Activated CD4-positive, alpha-beta T cell treated with anti-CD3 and anti-CD28 coated beads, Interleukin-2, amount 10 ng/mL, durations not matched to agents 7 days and 5 days (primary cell): ENCODE results near the gene MCM3AP. TPM values are rescaled to one million over a fixed set of nuclear protein-coding genes. Genes with fewer than 3 reads are reported as not detected.
A peak's percentile ranks its signal among the peaks of the same experiment; 100 is the strongest.
"Not testable (repeated sequence)": the region's sequence is repeated elsewhere in the genome, so short reads cannot be mapped to it uniquely, and the experiment has no call there.

Source experiments
- CTCF ChIA-PET: fragments of 350-600 bp; sonication (Branson Sonifier 250); formaldehyde crosslinking; loops from one replicate; lab custom pipeline; 2021; ENCODE audit warnings: antibody characterized with exemption; lab: Charles Lee
- POLR2A ChIA-PET: fragments of 350-600 bp; sonication (Branson Sonifier 250); formaldehyde crosslinking; loops from one replicate; lab custom pipeline; 2021; ENCODE audit warnings: antibody characterized with exemption; lab: Charles Lee
- DNase-seq: peaks from one replicate; pipeline ENCODE4 v3.0.0-alpha.2; 2020
- H3K27ac Mint-ChIP-seq: one replicate; pipeline ENCODE4 v1.8.0; 2021; ENCODE audit warnings: mild to moderate bottlenecking, moderate library complexity, mixed read lengths
- H3K27me3 Mint-ChIP-seq: one replicate; pipeline ENCODE4 v1.8.0; 2021; ENCODE audit warnings: mixed read lengths
- H3K36me3 Mint-ChIP-seq: one replicate; pipeline ENCODE4 v1.8.0; 2021; ENCODE audit warnings: low read depth, mixed read lengths
- H3K4me1 Mint-ChIP-seq: one replicate; pipeline ENCODE4 v1.8.0; 2021; ENCODE audit warnings: mixed read lengths
- H3K4me3 Mint-ChIP-seq: one replicate; pipeline ENCODE4 v1.8.0; 2021; ENCODE audit warnings: mild to moderate bottlenecking, moderate library complexity, mixed read lengths
- H3K9me3 Mint-ChIP-seq: one replicate; pipeline ENCODE4 v1.8.0; 2021; ENCODE audit warnings: mixed read lengths
- total RNA-seq, 2 experiments: library from RNA; stranded (reverse); gene quantifications; one replicate each; pipeline ENCODE4 v1.2.3, GENCODE V29; 2021

MCM3AP gene
- total RNA-seq, 2 experiments from 2014 or later: 94.5 to 118 TPM

DNA sequence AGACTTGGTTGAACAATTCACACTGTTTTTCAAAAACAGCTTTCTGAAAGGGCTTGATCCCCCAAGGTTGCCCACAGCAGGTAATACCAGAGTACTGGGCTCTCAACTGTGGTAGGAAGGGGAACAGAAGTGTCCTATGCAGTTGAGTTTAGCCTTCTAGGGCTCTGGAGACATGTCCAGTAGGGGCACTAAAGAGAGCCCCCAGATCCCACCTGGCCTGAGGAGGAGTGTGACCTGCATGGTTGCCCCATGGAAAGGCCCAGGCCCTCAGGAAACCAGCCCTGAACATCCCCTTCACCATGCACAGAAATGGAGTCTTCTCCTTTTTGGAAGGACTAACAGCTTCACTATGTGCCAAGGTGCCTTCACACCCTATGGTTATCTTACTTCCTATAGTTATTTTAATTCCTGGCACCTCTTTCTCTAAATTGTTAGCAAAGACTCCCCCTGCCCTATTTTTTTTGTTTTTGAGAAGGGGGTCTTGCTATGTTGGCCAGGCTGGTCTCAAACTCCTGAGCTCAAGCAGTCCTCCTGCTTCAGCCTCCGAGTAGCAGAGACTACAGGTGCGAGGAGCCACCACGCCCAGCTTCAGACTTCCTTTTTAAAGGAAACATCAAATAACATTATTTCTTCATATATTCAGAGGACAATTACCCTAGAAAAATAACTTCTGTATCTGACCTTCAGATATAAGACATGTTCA lies 40.0 kb downstream of the MCM3AP start:
- Mint-ChIP-seq H3K27me3 (no peaks in the 10 kb centered on the region), H3K4me1 (peaks cover 6% of the 10 kb centered on the region), H3K4me3 (no peak overlapping the region), H3K36me3 (peaks cover 45% of the 10 kb centered on the region), H3K9me3 (no peaks in the 10 kb centered on the region), H3K27ac (no peak overlapping the region)
- POLR2A ChIA-PET: no interaction called here
- no peak for DNase-seq
- CTCF ChIA-PET: interaction anchor here (0.7 to 1.4 kb wide), 2 partner anchors 10 to 12 kb away, joined by 3 read pairs; no protein-coding TSS in a partner anchor

DNA sequence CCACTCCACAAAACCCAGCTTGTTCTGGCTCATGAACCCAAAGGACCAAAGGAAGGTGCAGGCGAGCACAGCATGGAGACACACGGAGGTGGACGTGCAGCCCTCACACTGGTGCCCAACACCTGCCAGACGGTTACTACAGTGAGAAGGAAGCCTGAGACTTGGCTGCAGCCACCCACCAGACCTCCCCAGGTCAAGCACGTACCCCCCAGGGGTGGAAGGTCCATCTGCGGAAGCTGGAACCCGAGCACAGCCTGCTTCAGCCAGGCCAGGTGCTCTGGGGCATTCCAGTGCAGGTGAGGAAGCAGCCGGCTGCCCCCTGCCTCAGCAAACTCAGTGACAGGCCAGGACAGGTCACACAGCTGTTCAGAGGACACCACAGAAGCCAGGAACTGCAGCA lies 40.8 kb downstream of the MCM3AP start:
- H3K27ac Mint-ChIP-seq: no peak overlapping the region
- DNase-seq: no peak
- ChIA-PET CTCF (interaction anchor here (1.3 to 1.7 kb wide), 2 partner anchors 9 to 17 kb away, joined by 3 to 7 read pairs; partner anchors contain the start of gene LSS), POLR2A (interaction anchor here (1.2 kb wide), 1 partner anchor 9 kb away, joined by 3 read pairs; no protein-coding TSS in a partner anchor)
- no peak overlapping the region for H3K4me3 Mint-ChIP-seq
- no peaks in the 10 kb centered on the region for H3K9me3 Mint-ChIP-seq
- H3K36me3 Mint-ChIP-seq: peaks cover 44% of the 10 kb centered on the region
- no peaks in the 10 kb centered on the region for H3K4me1 Mint-ChIP-seq
- no peaks in the 10 kb centered on the region for H3K27me3 Mint-ChIP-seq

DNA sequence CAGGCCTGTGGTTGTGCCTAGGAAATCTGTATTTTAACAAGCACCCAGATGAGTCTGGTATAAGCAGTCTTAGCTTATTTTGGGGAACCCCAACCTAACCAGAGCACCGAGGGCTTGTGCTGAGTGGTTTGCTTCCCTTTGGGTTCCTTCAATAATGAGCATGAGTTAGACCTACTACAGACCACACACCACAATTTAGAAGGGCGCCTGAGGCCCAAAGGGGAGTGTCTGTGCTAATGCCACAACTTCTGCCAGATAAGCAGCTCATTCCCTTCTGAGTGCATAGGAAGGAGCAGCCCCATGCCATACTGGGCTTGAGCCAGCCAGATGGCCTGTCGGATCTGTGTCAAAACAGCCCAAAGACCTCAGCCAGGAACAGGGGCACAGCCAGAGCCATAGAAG lies 41.5 kb downstream of the MCM3AP start:
- DNase-seq: no peak
- POLR2A ChIA-PET: interaction anchor here (1.2 kb wide), 1 partner anchor 10 kb away, joined by 3 read pairs; no protein-coding TSS in a partner anchor
- Mint-ChIP-seq H3K9me3 (no peaks in the 10 kb centered on the region), H3K4me3 (no peak overlapping the region), H3K36me3 (peaks cover 47% of the 10 kb centered on the region), H3K4me1 (no peaks in the 10 kb centered on the region), H3K27ac (no peak overlapping the region), H3K27me3 (no peaks in the 10 kb centered on the region)
- CTCF ChIA-PET: interaction anchor here (0.5 to 1.7 kb wide), 4 partner anchors 9 to 233 kb away, joined by 3 to 7 read pairs (median 4); partner anchors contain the start of gene LSS

DNA sequence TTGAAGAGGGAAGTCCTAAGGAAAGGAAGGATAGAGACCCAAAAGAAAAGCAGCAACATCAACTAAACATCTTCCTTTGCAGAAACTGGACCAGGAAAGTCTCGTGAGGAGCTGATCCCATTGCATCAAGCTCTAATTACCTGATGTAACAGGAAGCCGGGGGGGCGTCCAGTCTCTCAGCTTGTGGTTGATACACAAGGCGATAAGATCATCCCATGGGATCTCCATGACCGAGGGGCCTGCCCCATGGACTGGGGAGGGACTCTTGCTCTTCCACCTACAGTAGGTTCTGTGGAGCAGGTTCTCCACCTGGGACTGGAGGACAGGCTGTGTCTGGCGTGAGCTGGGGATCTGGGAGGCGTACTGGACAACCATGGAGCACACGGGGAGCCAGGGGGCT lies 42.1 kb downstream of the MCM3AP start:
- Mint-ChIP-seq H3K4me1 (no peaks in the 10 kb centered on the region), H3K27me3 (no peaks in the 10 kb centered on the region), H3K4me3 (no peak overlapping the region), H3K36me3 (peaks cover 45% of the 10 kb centered on the region), H3K9me3 (no peaks in the 10 kb centered on the region), H3K27ac (peak overlapping the region; percentile 20)
- DNase-seq: no peak
- ChIA-PET POLR2A (no interaction called here), CTCF (interaction anchor here (1.2 to 1.7 kb wide), 3 partner anchors 10 to 16 kb away, joined by 3 to 7 read pairs (median 4); partner anchors contain the start of gene LSS)

DNA sequence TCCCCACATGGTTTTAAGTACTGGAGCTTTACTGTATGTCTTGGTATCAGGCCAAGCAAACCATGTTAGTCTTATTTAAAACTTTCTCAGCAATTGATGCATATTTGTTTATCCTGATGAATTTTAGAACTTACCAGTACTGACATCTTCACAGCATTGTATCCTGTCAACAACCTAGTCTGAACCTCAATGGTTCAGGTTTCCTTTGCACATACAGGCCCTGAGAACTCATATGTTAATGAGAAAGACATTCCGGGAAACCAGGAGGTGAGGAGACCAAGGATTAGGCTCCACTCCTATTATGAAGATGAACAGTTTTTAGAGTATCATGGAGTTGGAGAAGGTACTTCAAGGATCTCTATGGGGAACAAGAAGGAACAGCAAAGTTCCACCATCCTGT lies 43.8 kb downstream of the MCM3AP start:
- DNase-seq, H3K4me1 Mint-ChIP-seq, H3K9me3 Mint-ChIP-seq, H3K27me3 Mint-ChIP-seq, H3K27ac Mint-ChIP-seq, H3K4me3 Mint-ChIP-seq: not testable (repeated sequence)
- ChIA-PET CTCF (interaction anchor here (1.9 kb wide), 1 partner anchor 11 kb away, joined by 5 read pairs; no protein-coding TSS in a partner anchor), POLR2A (interaction anchor here (0.6 kb wide), 1 partner anchor 98 kb away, joined by 7 read pairs; no protein-coding TSS in a partner anchor)
- peaks cover 45% of the 10 kb centered on the region for H3K36me3 Mint-ChIP-seq

DNA sequence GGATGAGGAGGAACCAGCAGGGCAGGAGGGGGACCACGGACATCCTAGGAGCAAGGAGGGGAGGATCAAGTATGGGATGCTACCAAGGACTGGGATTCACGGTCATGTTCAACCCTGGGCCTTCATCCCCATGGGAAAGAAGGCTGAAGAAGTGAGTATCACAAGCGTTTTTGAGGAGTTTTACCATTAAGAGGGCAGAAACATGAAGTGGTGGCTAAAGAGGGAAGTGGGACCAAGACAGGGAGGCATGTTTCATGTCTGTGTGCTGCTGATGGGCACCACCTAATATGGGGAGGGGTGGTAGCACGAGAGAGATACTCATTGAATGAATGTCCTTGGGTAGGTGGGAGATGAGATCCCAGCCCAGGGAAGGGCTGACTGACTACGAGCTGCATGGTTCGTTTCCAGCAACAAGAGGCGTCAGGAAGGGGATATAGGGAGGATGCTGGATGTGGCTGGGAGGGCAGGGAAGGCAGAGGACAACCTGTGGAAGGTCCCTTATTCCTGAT lies 45.5 kb downstream of the MCM3AP start:
- Mint-ChIP-seq H3K4me1 (no peaks in the 10 kb centered on the region), H3K9me3 (no peaks in the 10 kb centered on the region), H3K27ac (no peak overlapping the region), H3K4me3 (no peak overlapping the region), H3K36me3 (peaks cover 42% of the 10 kb centered on the region), H3K27me3 (no peaks in the 10 kb centered on the region)
- ChIA-PET CTCF (interaction anchor here (1.9 kb wide), 1 partner anchor 9 kb away, joined by 5 read pairs; no protein-coding TSS in a partner anchor), POLR2A (no interaction called here)
- DNase-seq: no peak

DNA sequence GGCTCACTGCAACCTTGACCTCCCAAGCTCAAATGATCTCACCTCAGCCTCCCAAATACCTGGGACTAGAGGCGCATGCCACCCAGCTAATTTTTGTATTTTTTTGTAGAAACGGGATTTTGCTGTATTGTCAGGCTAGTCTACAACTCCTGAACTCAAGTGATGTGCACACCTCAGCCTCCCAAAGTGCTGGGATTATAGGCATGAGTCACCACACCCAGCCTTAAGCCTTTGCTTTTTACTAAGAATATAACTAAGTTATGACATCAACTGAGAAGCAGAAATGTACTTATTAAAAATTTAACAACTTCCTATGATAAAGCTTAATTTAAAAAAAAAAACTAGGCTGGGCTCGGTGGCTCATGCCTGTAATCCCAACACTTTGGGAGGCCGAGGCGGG lies 47.9 kb downstream of the MCM3AP start:
- POLR2A ChIA-PET: no interaction called here
- Mint-ChIP-seq H3K36me3 (peaks cover 55% of the 10 kb centered on the region), H3K9me3 (no peaks in the 10 kb centered on the region), H3K4me3 (no peak overlapping the region), H3K27me3 (no peaks in the 10 kb centered on the region), H3K27ac (no peak overlapping the region), H3K4me1 (peaks cover 12% of the 10 kb centered on the region)
- no peak for DNase-seq
- CTCF ChIA-PET: interaction anchor here (0.9 to 1.6 kb wide), 2 partner anchors 8 to 12 kb away, joined by 4 read pairs; no protein-coding TSS in a partner anchor

DNA sequence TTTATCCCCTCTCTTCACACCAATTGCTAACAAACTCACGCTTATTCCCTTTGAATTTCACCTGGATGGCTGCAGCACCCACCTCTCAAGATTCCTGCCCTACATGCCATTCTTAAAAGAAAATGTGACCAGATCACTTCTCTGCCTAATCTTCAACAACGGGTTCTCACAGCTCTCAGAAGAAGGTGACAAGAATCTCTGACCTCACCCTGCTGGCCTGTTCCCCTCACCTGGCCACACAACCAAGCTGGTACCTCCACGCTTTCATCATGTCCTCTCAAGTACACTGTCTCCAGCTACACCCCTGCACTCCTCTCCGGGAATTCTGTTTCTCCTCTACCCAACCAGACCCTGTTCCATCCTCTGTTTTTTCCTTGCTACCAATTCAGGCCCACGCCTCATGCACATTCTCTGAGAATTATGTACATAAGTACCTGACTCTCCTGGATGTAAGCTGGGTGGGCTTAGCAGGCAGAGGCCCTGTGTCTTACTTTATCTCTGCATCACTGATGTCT lies 50.9 kb downstream of the MCM3AP start:
- ChIA-PET POLR2A (no interaction called here), CTCF (interaction anchor here (1.3 to 1.5 kb wide), 2 partner anchors 10 to 11 kb away, joined by 3 to 4 read pairs; no protein-coding TSS in a partner anchor)
- Mint-ChIP-seq H3K4me3 (no peak overlapping the region), H3K9me3 (no peaks in the 10 kb centered on the region), H3K36me3 (peaks cover 59% of the 10 kb centered on the region), H3K27me3 (no peaks in the 10 kb centered on the region), H3K27ac (no peak overlapping the region), H3K4me1 (peaks cover 33% of the 10 kb centered on the region)
- DNase-seq: no peak

DNA sequence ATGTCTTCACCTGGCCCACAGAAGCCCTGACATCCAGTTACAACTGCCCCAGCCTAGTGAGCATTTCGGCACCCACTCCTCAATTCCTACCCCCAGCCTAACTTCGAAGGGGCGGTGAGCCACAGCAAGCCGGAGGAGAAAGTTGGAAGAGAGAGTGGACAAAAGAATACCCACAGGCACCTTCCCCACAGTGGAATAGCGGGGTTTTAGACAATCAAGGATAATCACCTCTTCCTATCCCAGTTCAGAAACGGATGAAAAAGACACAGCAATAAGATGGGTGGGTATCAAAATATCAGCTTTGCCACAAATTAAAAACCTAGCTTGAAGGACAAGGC lies 55.5 kb downstream of the MCM3AP start:
- H3K4me1 Mint-ChIP-seq: peaks cover 65% of the 10 kb centered on the region
- H3K9me3 Mint-ChIP-seq: no peaks in the 10 kb centered on the region
- H3K27ac Mint-ChIP-seq: peak overlapping the region; percentile 82
- H3K36me3 Mint-ChIP-seq: peaks cover 51% of the 10 kb centered on the region
- peak overlapping the region; percentile 98 for H3K4me3 Mint-ChIP-seq
- DNase-seq: no peak
- ChIA-PET CTCF (interaction anchor here (0.7 to 3.1 kb wide), 6 partner anchors 8 to 427 kb away, joined by 3 to 9 read pairs (median 4); no protein-coding TSS in a partner anchor), POLR2A (no interaction called here)
- H3K27me3 Mint-ChIP-seq: no peaks in the 10 kb centered on the region

DNA sequence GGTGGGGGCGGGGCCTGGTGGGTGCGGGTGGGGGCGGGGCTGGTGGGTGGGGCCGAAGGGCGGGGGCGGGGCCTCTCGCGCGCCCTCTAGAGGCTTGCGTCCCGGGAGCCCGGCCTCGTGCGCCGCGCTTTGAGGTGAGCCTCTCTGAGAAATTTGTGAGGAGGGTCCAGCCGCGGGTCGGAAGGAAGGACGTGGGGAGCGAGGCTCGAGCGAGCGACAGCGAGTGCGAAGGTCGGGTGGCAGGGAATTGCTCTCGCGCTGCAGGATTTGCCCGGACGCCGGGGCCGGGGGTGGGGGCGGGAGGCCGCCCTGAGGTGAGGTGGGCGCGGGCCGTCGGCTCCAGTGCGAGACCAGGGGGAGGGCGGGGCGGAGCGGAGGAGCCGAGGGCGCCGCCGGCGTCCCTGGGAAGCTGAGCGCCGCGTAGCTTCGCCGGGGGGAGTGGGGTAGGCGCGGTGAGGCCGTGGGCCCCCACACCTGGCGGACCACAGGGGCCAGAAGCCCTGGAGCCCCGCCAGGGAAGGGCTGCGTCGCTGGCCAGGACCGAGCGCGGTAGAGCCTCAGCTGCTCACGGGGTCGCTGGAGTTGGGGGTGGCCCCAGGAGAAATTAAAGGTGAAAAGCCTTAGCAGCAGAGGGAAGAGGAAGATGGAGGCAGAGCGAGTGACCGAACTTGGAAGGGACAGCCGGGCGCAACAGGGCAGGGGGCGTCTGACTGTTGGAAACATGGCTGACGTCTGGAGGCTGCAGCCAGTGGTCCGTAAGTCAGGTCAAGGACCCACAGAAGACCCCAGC lies 56.1 kb downstream of the MCM3AP start:
- no peak for DNase-seq
- no peaks in the 10 kb centered on the region for H3K27me3 Mint-ChIP-seq
- CTCF ChIA-PET: interaction anchor here (0.7 to 1.3 kb wide), 3 partner anchors 8 to 428 kb away, joined by 3 to 4 read pairs (median 3); no protein-coding TSS in a partner anchor
- peaks cover 62% of the 10 kb centered on the region for H3K4me1 Mint-ChIP-seq
- peak overlapping the region; percentile 99 for H3K27ac Mint-ChIP-seq
- peak overlapping the region; percentile 98 for H3K4me3 Mint-ChIP-seq
- H3K36me3 Mint-ChIP-seq: peaks cover 46% of the 10 kb centered on the region
- H3K9me3 Mint-ChIP-seq: no peaks in the 10 kb centered on the region
- POLR2A ChIA-PET: no interaction called here

DNA sequence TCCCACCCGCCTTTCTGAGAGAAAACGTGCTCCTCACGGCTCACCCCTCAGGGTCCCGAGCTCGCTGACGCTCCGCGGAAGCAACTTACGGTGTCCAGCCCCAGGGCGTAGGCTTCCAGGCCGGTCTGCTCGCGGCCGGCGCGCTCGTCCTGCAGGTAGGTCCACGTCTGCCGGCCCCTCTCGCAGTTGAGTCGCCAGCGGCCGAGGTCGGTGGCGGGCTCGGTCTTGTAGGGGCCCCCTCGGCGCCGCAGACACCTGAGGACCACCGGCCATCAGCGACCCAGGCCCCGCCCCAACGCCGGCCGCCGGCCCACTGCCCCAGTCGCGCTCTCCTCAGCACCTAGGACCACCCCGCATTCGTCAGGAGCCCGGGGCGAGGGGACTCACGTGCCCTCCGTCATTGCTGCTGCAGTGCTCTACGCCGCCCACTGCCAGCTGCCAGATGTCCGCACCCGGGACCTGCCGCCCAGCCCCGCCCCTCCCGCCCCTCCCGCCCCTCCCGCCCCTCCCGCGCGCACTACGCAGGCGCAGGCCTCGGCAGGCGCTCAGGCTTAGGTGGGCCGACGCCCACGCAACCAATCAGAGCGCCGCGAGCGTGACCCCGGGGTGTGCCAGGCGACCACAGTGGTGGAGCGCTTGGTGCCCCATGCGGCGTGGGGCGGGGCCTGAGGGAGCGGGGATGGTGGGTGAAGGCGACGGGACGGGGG lies 56.9 kb downstream of the MCM3AP start, which contains the start of gene LSS:
TSS of gene LSS (minus strand) at position 430 of the 707 bp plus-strand sequence. CDS start at position 401, 29 bp downstream.
- Mint-ChIP-seq H3K4me1 (peaks cover 54% of the 10 kb centered on the region), H3K36me3 (peaks cover 37% of the 10 kb centered on the region), H3K27me3 (no peaks in the 10 kb centered on the region), H3K9me3 (no peaks in the 10 kb centered on the region), H3K4me3 (peak within 1 kb of the TSS; percentile 98), H3K27ac (peak within 1 kb of the TSS; percentile 99)
- peak; percentile 98 for DNase-seq
- ChIA-PET CTCF (interaction anchor here (0.6 to 2.1 kb wide), 3 partner anchors 15 to 22 kb away, joined by 3 to 7 read pairs (median 3); no protein-coding TSS in a partner anchor), POLR2A (no interaction called here)
